ENCODE data around the gene PIP4K2A.
"Not testable (repeated sequence)": the region's sequence is repeated elsewhere in the genome, so short reads cannot be mapped to it uniquely, and the experiment has no call there.

Gene PIP4K2A

DNA sequence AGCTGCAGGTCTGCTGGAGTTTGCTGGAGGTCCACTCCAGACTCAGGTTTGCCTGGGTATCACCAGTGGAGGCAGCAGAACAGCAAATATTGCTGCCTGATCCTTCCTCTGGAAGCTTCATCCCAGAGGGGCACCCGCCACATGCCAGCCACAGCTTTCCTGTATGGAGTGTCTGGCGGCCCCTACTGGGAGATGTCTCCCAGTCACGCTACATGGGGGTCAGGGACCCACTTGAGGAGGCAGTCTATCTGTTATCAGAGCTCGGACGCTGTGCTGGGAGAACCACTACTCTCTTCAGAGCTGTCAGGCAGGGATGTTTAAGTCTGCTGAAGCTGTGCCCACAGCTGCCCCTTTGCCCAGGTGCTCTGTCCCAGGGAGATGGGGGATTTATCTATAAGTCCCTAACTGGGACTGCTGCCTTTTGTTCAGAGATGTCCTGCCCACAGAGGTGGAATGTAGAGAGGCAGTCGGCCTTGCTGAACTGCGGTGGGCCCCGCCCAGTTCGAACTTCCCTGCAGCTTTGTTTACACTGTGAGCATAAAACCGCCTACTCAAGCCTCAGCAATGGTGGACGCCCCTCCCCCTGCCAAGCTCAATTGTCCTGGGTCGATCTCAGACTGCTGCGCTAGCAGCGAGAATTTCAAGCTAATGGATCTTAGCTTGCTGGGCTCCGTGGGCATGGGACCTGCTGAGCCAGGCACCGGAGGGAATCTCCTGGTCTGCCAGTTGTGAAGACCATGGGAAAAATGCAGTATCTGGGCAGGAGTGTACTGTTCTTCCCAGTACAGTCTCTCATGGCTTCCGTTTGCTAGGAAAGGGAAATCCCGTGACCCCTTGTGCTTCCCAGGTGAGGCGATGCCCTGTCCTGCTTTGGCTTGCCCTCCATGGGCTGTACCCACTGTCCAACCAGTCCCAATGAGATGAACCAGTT lies 200.6 kb downstream of the PIP4K2A start:
- not testable (repeated sequence) for H3K4me3 ChIP-seq (ENCODE audit: low read length); DNase-seq (ENCODE audit: low read depth, low spot score)

DNA sequence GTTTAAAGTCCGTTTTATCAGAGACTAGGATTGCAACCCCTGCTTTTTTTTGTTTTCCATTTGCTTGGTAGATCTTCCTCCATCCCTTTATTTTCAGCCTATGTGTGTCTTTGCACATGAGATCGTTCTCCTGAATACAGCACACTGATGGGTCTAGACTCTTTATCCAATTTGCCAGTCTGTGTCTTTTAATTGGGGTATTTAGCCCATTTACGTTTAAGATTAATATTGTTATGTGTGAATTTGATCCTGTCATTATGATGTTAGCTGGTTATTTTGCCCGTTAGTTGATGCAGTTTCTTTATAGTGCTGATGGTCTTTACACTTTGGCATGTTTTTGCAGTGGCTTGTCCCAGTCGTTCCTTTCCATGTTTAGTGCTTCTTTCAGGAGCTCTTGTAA lies 202.4 kb downstream of the PIP4K2A start:
- H3K4me3 ChIP-seq (ENCODE audit: low read length); DNase-seq (ENCODE audit: low read depth, low spot score): not testable (repeated sequence)

- not testable (repeated sequence) for H3K4me3 ChIP-seq (ENCODE audit: low read length); DNase-seq (ENCODE audit: low read depth, low spot score)
Observed at GRCh38 chr10:22508214-22508613, 206.2 kb downstream of the PIP4K2A start.

- no peak for DNase-seq (ENCODE audit: low read depth, low spot score)
- no peak overlapping the region for H3K4me3 ChIP-seq (ENCODE audit: low read length)
Observed at GRCh38 chr10:22505911-22506685, 208.3 kb downstream of the PIP4K2A start.

GRCh38 chr10:22504766-22505165 lies 209.6 kb downstream of the PIP4K2A start:
- H3K4me3 ChIP-seq (ENCODE audit: low read length) = no peak overlapping the region

GRCh38 chr10:22503315-22504088 lies 210.9 kb downstream of the PIP4K2A start:
- no peak for DNase-seq (ENCODE audit: low read depth, low spot score)
- H3K4me3 ChIP-seq (ENCODE audit: low read length) = no peak overlapping the region

More at GRCh38 chr10:22504766-22505165, 209.6 kb downstream of the PIP4K2A start:
- DNase-seq (ENCODE audit: low read depth, low spot score) = no peak

- DNase-seq (ENCODE audit: low read depth, low spot score) = no peak
- H3K4me3 ChIP-seq (ENCODE audit: low read length) = no peak overlapping the region
Observed at GRCh38 chr10:22501863-22502262, 212.5 kb downstream of the PIP4K2A start.

- no peak for DNase-seq (ENCODE audit: low read depth, low spot score)
Observed at GRCh38 chr10:22501413-22501812, 213.0 kb downstream of the PIP4K2A start.

DNA sequence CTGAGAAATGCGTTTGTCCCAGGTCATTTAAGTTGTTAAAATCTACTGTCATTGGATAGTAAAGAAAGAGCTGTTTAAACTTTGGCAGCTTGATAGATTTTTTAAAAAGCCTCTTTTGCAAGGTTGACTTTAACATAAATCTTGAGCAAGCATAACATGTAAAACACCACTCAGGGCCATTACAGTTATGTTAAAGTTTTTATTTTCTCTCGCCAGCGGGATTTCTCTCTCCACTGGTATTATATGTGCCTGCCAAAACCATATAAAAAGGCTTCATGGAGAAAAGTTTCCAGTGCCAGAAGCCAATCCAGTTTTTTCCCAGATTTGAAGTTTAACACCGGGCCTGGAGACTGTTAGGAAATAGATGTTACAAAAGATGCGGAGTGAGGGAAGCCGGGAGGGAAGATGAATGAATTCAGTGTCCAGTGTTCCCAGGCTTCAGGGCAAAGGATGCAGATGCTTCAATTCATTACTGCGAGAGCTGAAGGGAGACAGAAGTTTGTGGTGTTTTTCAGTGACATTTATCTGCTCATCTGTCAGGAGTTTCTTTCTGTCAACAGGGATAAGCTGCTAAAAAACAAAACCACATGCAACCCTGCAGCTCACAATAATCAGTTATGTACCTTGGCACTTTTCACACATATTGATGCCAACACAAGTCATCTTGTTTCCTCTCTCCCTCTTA lies 213.6 kb downstream of the PIP4K2A start:
- no peak for DNase-seq (ENCODE audit: low read depth, low spot score)
- H3K4me3 ChIP-seq (ENCODE audit: low read length) = no peak overlapping the region

More at GRCh38 chr10:22501413-22501812, 213.0 kb downstream of the PIP4K2A start:
- no peak overlapping the region for H3K4me3 ChIP-seq (ENCODE audit: low read length)

- not testable (repeated sequence) for H3K4me3 ChIP-seq (ENCODE audit: low read length); DNase-seq (ENCODE audit: low read depth, low spot score)
Observed at GRCh38 chr10:22499973-22500372, 214.4 kb downstream of the PIP4K2A start.

GRCh38 chr10:22495396-22495795 lies 219.0 kb downstream of the PIP4K2A start:
- no peak for DNase-seq (ENCODE audit: low read depth, low spot score)

GRCh38 chr10:22494007-22494406 lies 220.4 kb downstream of the PIP4K2A start:
- no peak for DNase-seq (ENCODE audit: low read depth, low spot score)
- H3K4me3 ChIP-seq (ENCODE audit: low read length) = no peak overlapping the region

More at GRCh38 chr10:22495396-22495795, 219.0 kb downstream of the PIP4K2A start:
- no peak overlapping the region for H3K4me3 ChIP-seq (ENCODE audit: low read length)

DNA sequence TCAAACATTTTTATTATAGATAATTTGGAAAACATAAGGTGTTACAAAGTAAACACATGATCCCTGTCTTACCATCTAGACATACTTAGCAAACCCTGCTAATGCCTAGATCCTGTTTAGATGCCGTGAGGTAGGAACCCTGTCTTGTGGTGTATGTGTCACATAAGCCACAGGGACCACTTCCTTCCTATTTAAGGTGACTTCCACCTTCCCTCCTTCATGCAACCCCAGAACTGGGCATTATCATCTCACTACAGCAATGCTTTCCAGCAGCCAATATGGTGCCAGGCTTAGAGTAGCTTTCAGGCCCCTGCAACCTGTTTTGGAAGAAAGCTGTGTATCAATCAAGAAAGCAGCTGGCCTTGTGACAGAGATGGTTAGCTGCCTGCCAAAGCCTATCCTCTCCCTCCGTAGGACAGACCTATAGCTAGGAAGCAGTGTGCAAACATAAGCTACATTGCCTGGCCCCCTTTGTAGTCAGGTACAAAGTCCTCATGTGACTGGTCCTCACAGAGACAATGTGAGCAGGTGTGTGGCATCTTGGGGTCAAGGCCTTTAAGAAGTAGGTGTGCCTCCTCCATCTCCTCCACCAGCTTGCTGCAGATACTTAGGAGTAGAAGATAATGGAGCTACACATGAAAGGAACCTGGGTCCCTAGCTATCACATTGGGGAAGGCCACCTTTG lies 222.3 kb downstream of the PIP4K2A start:
- no peak overlapping the region for H3K4me3 ChIP-seq (ENCODE audit: low read length)
- peak; percentile 91 for DNase-seq (ENCODE audit: low read depth, low spot score)

DNA sequence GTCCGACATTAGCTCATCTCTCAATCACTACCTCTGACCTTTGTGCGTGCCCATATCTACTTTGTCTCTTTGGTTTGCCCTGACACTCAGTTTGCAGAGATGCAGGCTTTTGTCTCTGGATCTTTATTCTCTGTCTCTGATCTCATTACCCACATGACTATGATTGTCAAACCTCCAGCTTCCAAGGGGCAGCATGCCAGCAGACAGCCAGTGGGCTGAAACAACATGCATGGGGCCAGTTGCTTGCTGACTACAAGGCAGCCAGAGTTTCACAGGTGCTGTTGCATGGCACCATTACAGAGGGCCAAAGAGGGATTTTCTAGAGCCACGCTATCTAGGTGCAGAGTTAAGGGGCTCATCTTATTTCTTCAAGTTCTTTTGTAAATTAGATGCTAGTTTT lies 222.9 kb downstream of the PIP4K2A start:
- H3K4me3 ChIP-seq (ENCODE audit: low read length) = no peak overlapping the region
- no peak for DNase-seq (ENCODE audit: low read depth, low spot score)

GRCh38 chr10:22489975-22490374 lies 224.4 kb downstream of the PIP4K2A start:
- DNase-seq (ENCODE audit: low read depth, low spot score) = no peak
- H3K4me3 ChIP-seq (ENCODE audit: low read length) = no peak overlapping the region

- H3K4me3 ChIP-seq (ENCODE audit: low read length) = no peak overlapping the region
- DNase-seq (ENCODE audit: low read depth, low spot score) = no peak
Observed at GRCh38 chr10:22489467-22489866, 224.9 kb downstream of the PIP4K2A start.

DNA sequence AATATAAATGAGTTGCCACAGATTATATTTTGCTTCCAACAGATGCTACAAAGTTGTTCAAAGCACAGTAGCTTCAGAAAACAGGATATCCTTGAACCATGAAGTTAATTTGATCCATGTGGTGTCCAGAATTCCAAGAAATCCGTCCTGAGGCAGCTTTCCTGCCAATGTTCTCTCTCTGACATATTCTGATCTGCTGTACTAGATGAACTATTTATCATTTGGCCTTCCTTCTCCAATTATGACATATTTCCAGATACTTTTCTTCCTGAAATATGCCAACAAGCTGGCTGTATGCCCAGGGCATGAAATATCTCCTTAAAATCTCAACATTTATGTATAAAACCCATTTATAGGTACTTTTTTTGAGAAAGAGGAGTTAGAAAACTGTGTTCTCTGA lies 227.9 kb downstream of the PIP4K2A start:
- no peak for DNase-seq (ENCODE audit: low read depth, low spot score)
- no peak overlapping the region for H3K4me3 ChIP-seq (ENCODE audit: low read length)
